Fibroblast of lung (primary cell): ENCODE measurements around the gene CAMTA1. TPM values are rescaled to one million over a fixed set of nuclear protein-coding genes. Genes with fewer than 3 reads are reported as not detected.

ENCODE experiments used
- DNase-seq, 2 donors: peaks; one replicate each; pipeline versions ENCODE4 v3.0.0 to v3.0.0-alpha.2; 2010; ENCODE audit warnings: low read depth in 2 of 2
- H2AFZ ChIP-seq: 2 replicates; pipeline ENCODE4 v1.5.1; 2012; ENCODE audit warnings: low read length, control low read depth, inconsistent platforms
- H3K27ac ChIP-seq: 2 replicates; pipeline ENCODE4 v1.5.1; 2011; ENCODE audit warnings: low read length, control low read depth; ENCODE audit not compliant: insufficient read depth
- H3K27me3 ChIP-seq: 2 replicates; pipeline ENCODE4 v1.5.1; 2011; ENCODE audit warnings: mild to moderate bottlenecking, low read length; ENCODE audit not compliant: control insufficient read depth, insufficient read depth
- H3K36me3 ChIP-seq: 2 replicates; pipeline ENCODE4 v1.5.1; 2011; ENCODE audit warnings: low read length; ENCODE audit not compliant: control insufficient read depth, insufficient read depth
- H3K4me1 ChIP-seq: 2 replicates; pipeline ENCODE4 v1.5.1; 2011; ENCODE audit warnings: low read length; ENCODE audit not compliant: control insufficient read depth, insufficient read depth; ENCODE audit errors: extremely low read depth
- H3K4me2 ChIP-seq: 2 replicates; pipeline ENCODE4 v1.5.1; 2011; ENCODE audit warnings: low read length, control low read depth; ENCODE audit not compliant: insufficient read depth; ENCODE audit errors: extremely low read depth
- H3K4me3 ChIP-seq, 4 experiments: fragments of 200-600 bp in 1 of 4; sonication (generic) in 1 of 4; replicated peaks in 1 of 4; 2 replicates each; pipeline ENCODE4 v1.5.1; 2011 to 2016; ENCODE audit warnings: low read length in 4 of 4, low read depth in 3 of 4, mild to moderate bottlenecking in 3 of 4, control low read depth in 2 of 4, inconsistent platforms in 1 of 4, mixed read lengths in 1 of 4; ENCODE audit not compliant: insufficient read depth in 1 of 4; ENCODE audit errors: control extremely low read depth in 1 of 4
- H3K79me2 ChIP-seq: 2 replicates; pipeline ENCODE4 v1.5.1; 2012; ENCODE audit warnings: mild to moderate bottlenecking, low read length, inconsistent platforms; ENCODE audit not compliant: control insufficient read depth, insufficient read depth
- H3K9ac ChIP-seq: 2 replicates; pipeline ENCODE4 v1.5.1; 2011; ENCODE audit warnings: mild to moderate bottlenecking, low read length, control low read depth; ENCODE audit not compliant: insufficient read depth
- H3K9me3 ChIP-seq: 2 replicates; pipeline ENCODE4 v1.5.1; 2012; ENCODE audit warnings: low read depth, low read length; ENCODE audit not compliant: control insufficient read depth, insufficient read depth
- H4K20me1 ChIP-seq: 2 replicates; pipeline ENCODE4 v1.5.1; 2011; ENCODE audit warnings: low read length; ENCODE audit not compliant: control insufficient read depth, insufficient read depth; ENCODE audit errors: extremely low read depth
- CTCF ChIP-seq, 2 donors: IDR thresholded peaks in 1 of 2; conservative IDR thresholded peaks in 1 of 2; 1 replicate in 1 of 2; 2 replicates in 1 of 2; pipeline ENCODE4 v1.5.1; 2011 to 2012; ENCODE audit warnings: low read length in 2 of 2, control low read depth in 1 of 2, inconsistent platforms in 1 of 2, low read depth in 1 of 2, mild to moderate bottlenecking in 1 of 2
- EZH2 ChIP-seq: IDR thresholded peaks from 2 replicates; pipeline ENCODE4 v1.5.1; 2012; ENCODE audit warnings: low read length, control low read depth, mild to moderate bottlenecking; ENCODE audit errors: missing control alignments
- polyA plus RNA-seq, 2 donors: library from polyadenylated mRNA; depleted of rRNA in 1 of 2; stranded (reverse) in 1 of 2; unstranded in 1 of 2; fragments of >200 nt; gene quantifications; 2 replicates each; pipeline ENCODE4 v1.2.1, GENCODE V29; 2011 to 2012; ENCODE audit warnings: missing spikeins in 1 of 2
- total RNA-seq: library from RNA; depleted of rRNA; stranded (reverse); fragments of >200 nt; gene quantifications from 2 replicates; pipeline ENCODE4 v1.2.1, GENCODE V29; 2014

Gene CAMTA1
- total and polyA plus RNA-seq, 2 donors (not counting 1 experiment from before 2014, with no cell fraction given): 47.6 to 86.0 TPM

- Histone ChIP-seq H3K4me2 (no peak overlapping the region), H3K27ac (no peak overlapping the region), H3K9ac (no peak overlapping the region), H3K27me3 (no peaks in the 10 kb centered on the region), H3K36me3 (no peaks in the 10 kb centered on the region), H4K20me1 (no peaks in the 10 kb centered on the region), H3K4me3 (no peak overlapping the region), H3K9me3 (no peaks in the 10 kb centered on the region), H3K4me1 (peaks cover 13% of the 10 kb centered on the region), H3K79me2 (no peaks in the 10 kb centered on the region), H2AFZ (no peak overlapping the region)
- DNase-seq: no peak
- TF ChIP-seq CTCF (conservative IDR thresholded peaks at IDR 0.05 in 1 of 2, IDR thresholded peaks at IDR 0.05 in 1 of 2; ENCODE audit: low read depth in 1 of 2, low read length in 2 of 2) (no peak), EZH2 (no peak)
Measured at GRCh38 chr1:7285856-7286454, 500.7 kb downstream of the CAMTA1 start.

GRCh38 chr1:7287013-7287412, 501.8 kb downstream of the CAMTA1 start:
- Histone ChIP-seq H3K4me3 (no peak overlapping the region), H3K79me2 (no peaks in the 10 kb centered on the region), H2AFZ (no peak overlapping the region), H3K36me3 (no peaks in the 10 kb centered on the region), H3K27me3 (no peaks in the 10 kb centered on the region), H3K9ac (no peak overlapping the region), H3K4me1 (peaks cover 18% of the 10 kb centered on the region), H3K9me3 (no peaks in the 10 kb centered on the region), H3K27ac (no peak overlapping the region), H4K20me1 (no peaks in the 10 kb centered on the region), H3K4me2 (no peak overlapping the region)
- DNase-seq: no peak
- no peak for TF ChIP-seq CTCF (conservative IDR thresholded peaks at IDR 0.05 in 1 of 2, IDR thresholded peaks at IDR 0.05 in 1 of 2; ENCODE audit: low read depth in 1 of 2, low read length in 2 of 2)

DNA sequence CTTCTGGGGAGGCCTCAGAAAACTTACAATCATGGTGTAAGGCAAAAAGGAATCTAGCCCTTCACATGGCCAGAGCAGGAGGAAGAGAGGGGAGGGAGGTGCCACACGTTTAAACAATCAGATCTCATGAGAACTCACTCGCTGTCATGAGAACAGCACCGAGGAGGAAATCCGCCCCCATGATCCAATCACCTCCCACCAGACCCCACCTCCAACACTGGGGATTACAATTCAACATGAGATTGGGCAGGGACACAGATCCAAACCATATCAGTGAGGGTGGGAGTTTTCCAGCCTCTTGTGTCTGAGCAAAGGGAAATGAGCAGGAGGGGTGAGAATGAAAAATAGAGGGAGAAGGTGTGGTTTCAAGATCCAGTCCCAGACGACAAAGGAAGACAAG, 503.7 kb downstream of the CAMTA1 start:
- Histone ChIP-seq H2AFZ (no peak overlapping the region), H3K9me3 (no peaks in the 10 kb centered on the region), H3K27ac (no peak overlapping the region), H3K4me2 (no peak overlapping the region), H3K27me3 (no peaks in the 10 kb centered on the region), H3K4me1 (peaks cover 14% of the 10 kb centered on the region), H3K4me3 (no peak overlapping the region), H4K20me1 (no peaks in the 10 kb centered on the region), H3K9ac (no peak overlapping the region), H3K79me2 (no peaks in the 10 kb centered on the region), H3K36me3 (no peaks in the 10 kb centered on the region)
- TF ChIP-seq CTCF (conservative IDR thresholded peaks at IDR 0.05 in 1 of 2, IDR thresholded peaks at IDR 0.05 in 1 of 2; ENCODE audit: low read depth in 1 of 2, low read length in 2 of 2) (no peak), EZH2 (no peak)
- no peak for DNase-seq
